Endometrial microvascular endothelial cells (primary cell): ENCODE data around the gene TRIM73. TPM values are rescaled to one million over a fixed set of nuclear protein-coding genes. Genes with fewer than 3 reads are reported as not detected.
"Not testable (repeated sequence)": the region's sequence is repeated elsewhere in the genome, so short reads cannot be mapped to it uniquely, and the experiment has no call there.

ENCODE experiments used
- in situ Hi-C: cut with HindIII; loops from 2 replicates; pipeline ENCODE4 v1.10.0; 2017; ENCODE audit warnings: low sequenced_read_pairs, low pct_unique_long_range_greater_than_20kb; ENCODE audit errors: inconsistent ontology term
- total RNA-seq: library from RNA; depleted of rRNA; stranded (reverse); fragments of >200 nt; gene quantifications from one replicate; pipeline ENCODE4 v1.2.3, GENCODE V29; 2015; ENCODE audit errors: inconsistent ontology term

The TRIM73 gene
- total RNA-seq, 1 donor from 2014 or later: 0.09 TPM

GRCh38 chr7:75414708-75415427 is 19.4 kb downstream of the TRIM73 start:
- in situ Hi-C loops: not testable (repeated sequence)

- in situ Hi-C loops: not testable (repeated sequence)
Observed at GRCh38 chr7:75415428-75415817, 20.0 kb downstream of the TRIM73 start.

GRCh38 chr7:75415829-75416373 is 20.5 kb downstream of the TRIM73 start:
- in situ Hi-C loops: not testable (repeated sequence)

GRCh38 chr7:75416787-75417186 is 21.4 kb downstream of the TRIM73 start:
- in situ Hi-C loops: not testable (repeated sequence)

- in situ Hi-C loops: not testable (repeated sequence)
Observed at GRCh38 chr7:75418292-75418858, 22.9 kb downstream of the TRIM73 start.

GRCh38 chr7:75419210-75419609 is 23.8 kb downstream of the TRIM73 start:
- in situ Hi-C loops: not testable (repeated sequence)

GRCh38 chr7:75419693-75420092 is 24.3 kb downstream of the TRIM73 start:
- in situ Hi-C loops: not testable (repeated sequence)

GRCh38 chr7:75420152-75420551 is 24.7 kb downstream of the TRIM73 start:
- in situ Hi-C loops: not testable (repeated sequence)

- in situ Hi-C loops: not testable (repeated sequence)
Observed at GRCh38 chr7:75421798-75422710, 26.6 kb downstream of the TRIM73 start.

GRCh38 chr7:75423481-75423880 is 28.1 kb downstream of the TRIM73 start:
- in situ Hi-C loops: not testable (repeated sequence)

GRCh38 chr7:75439000-75439399 is 43.6 kb downstream of the TRIM73 start:
- in situ Hi-C loops: not testable (repeated sequence)

GRCh38 chr7:75442101-75442464 is 46.7 kb downstream of the TRIM73 start:
- in situ Hi-C loops: not testable (repeated sequence)

GRCh38 chr7:75442465-75443111 is 47.2 kb downstream of the TRIM73 start:
- in situ Hi-C loops: not testable (repeated sequence)

GRCh38 chr7:75449946-75450345 is 54.5 kb downstream of the TRIM73 start:
- in situ Hi-C loops: not testable (repeated sequence)

- in situ Hi-C loops: not testable (repeated sequence)
Observed at GRCh38 chr7:75452494-75452955, 57.1 kb downstream of the TRIM73 start.
